Neuron (in vitro differentiated cells): ENCODE measurements around the gene BRAT1.

Experiments used
- H2AFZ ChIP-seq: one replicate; pipeline ENCODE4 v1.6.1; 2013; ENCODE audit warnings: low read depth, mild to moderate bottlenecking, inconsistent platforms, low read length, moderate library complexity
- H3K27me3 ChIP-seq: one replicate; pipeline ENCODE4 v1.6.1; 2013; ENCODE audit warnings: low read length; ENCODE audit not compliant: insufficient read depth
- H3K36me3 ChIP-seq: one replicate; pipeline ENCODE4 v1.6.1; 2013; ENCODE audit warnings: low read length; ENCODE audit not compliant: insufficient read depth
- H3K4me1 ChIP-seq: one replicate; pipeline ENCODE4 v1.6.1; 2013; ENCODE audit warnings: low read length; ENCODE audit not compliant: insufficient read depth
- H3K4me3 ChIP-seq: 2 replicates; pipeline ENCODE4 v1.5.1; 2013; ENCODE audit warnings: mild to moderate bottlenecking, low read length, moderate library complexity
- H3K9me3 ChIP-seq: one replicate; pipeline ENCODE4 v1.6.1; 2013; ENCODE audit warnings: low read length

The BRAT1 gene

DNA sequence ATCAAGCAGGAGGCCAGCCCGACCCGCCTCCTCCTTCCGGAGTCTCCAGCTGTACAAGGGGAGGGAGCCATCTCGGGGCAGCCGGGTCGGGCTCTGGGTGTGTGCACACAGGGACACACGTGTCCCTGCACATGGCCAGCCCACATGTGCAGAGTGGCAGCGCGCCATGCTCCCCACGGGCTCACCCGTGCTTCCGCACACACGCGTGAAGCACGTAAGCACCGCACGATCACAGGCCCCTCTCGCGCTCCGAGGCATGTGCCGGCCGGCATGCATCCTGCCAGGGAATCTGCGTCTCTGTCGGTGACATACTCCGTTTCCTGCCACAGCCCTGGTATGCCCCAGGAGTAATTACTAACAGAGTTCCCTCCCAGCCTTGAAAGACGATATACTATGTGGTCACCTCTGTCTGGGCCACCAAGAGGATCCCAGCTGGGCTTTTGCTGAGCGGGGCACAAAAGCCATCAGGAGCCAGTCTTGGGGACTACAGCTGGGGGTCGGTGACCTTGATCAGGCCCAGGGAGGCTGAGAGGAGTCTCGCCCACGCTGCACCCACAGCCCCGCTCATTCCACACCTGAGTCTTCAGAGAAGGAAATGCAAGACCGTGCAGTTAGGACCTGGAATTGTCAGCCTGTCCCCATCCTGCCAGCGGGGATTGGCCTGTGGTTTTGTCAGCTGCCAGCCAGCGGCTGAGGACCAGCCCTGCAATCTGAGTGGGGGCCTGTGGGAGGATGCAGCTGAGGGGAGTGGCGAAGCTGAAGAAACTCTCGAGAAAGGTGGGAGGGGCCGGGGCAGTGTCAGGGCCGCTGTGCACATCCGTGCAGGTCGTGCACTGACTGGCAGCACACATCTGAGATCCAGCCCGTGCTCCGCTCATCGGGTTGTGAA is 46.8 kb downstream of the BRAT1 start:
- Histone ChIP-seq H3K27me3 (peaks cover 10% of the 10 kb centered on the region), H3K36me3 (no peaks in the 10 kb centered on the region), H3K4me3 (no peak overlapping the region), H3K9me3 (peaks cover 4% of the 10 kb centered on the region), H2AFZ (no peak overlapping the region), H3K4me1 (peaks cover 40% of the 10 kb centered on the region)

GRCh38 chr7:2507917-2508306 is 47.4 kb downstream of the BRAT1 start:
- Histone ChIP-seq H3K36me3 (no peaks in the 10 kb centered on the region), H3K4me3 (no peak overlapping the region), H2AFZ (no peak overlapping the region), H3K4me1 (peaks cover 40% of the 10 kb centered on the region), H3K9me3 (no peaks in the 10 kb centered on the region), H3K27me3 (peaks cover 6% of the 10 kb centered on the region)

DNA sequence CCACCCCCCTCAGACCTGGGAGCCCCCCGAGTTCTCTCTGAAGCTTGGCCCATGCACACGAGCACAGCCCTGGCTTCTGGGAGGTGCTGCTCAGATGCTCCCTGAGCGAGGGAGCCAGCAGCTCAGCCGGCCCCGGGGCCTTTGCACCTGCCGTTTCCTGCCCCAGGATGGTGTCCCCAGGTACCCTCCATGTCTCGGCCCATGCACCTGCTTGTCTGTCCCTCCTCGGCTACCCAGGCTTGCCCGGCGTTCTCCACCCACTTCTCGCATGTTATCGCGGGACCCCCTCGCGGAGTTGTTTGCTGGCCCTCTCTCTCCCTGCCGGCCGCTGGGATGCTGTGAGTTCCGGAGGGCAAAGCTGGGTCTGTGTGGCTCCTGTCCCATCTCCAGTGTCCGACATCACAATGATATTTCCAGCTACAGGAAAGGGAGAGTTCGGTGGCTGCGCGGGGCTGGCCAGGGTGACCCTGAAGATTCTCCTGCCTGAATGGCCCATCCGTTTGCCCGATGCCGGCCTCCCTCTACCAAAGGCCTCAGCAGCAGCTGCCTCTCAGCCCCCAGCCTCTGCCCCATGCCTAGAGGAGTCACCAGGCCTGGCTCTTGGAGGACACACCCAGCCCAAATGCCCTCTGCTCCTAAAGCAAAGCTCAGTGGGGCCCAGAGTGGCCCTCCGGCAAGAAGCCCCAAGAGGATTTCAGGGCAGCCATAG is 48.0 kb downstream of the BRAT1 start:
- H3K4me1 ChIP-seq = peaks cover 40% of the 10 kb centered on the region
- H2AFZ ChIP-seq = no peak overlapping the region
- no peaks in the 10 kb centered on the region for H3K36me3 ChIP-seq

DNA sequence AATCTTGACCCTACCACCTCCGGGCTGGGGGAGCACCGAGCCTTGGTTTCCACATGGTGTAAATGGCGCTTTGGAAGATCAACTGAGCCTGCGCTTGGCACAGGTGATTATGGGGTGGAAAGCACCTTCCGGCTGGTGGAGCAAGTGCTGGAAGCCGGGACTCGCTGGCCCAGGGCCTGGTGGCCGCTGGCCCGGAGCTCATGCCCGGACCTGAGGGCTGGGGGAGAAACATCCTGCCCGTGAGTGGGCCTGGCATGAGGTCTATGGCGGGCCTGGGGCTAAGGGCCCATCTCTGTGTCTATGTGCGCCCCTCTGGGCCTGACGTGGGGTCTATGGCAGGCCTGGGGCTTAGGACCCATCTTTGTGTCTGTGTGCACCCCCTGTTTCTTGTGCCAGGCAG is 49.9 kb downstream of the BRAT1 start:
- no peak overlapping the region for H2AFZ ChIP-seq
- no peaks in the 10 kb centered on the region for H3K9me3 ChIP-seq
- no peaks in the 10 kb centered on the region for H3K36me3 ChIP-seq
- H3K4me3 ChIP-seq = no peak overlapping the region
- peaks cover 27% of the 10 kb centered on the region for H3K4me1 ChIP-seq
- H3K27me3 ChIP-seq = no peaks in the 10 kb centered on the region

More for the DNA sequence above, 48.0 kb downstream of the BRAT1 start:
- H3K4me3 ChIP-seq = no peak overlapping the region
- H3K27me3 ChIP-seq = peaks cover 2% of the 10 kb centered on the region
- no peaks in the 10 kb centered on the region for H3K9me3 ChIP-seq

- no peak overlapping the region for H2AFZ ChIP-seq
- H3K36me3 ChIP-seq = no peaks in the 10 kb centered on the region
- H3K4me1 ChIP-seq = peaks cover 32% of the 10 kb centered on the region
- no peak overlapping the region for H3K4me3 ChIP-seq
- H3K27me3 ChIP-seq = no peaks in the 10 kb centered on the region
- H3K9me3 ChIP-seq = no peaks in the 10 kb centered on the region
Measured at GRCh38 chr7:2504889-2505375, 50.4 kb downstream of the BRAT1 start.

DNA sequence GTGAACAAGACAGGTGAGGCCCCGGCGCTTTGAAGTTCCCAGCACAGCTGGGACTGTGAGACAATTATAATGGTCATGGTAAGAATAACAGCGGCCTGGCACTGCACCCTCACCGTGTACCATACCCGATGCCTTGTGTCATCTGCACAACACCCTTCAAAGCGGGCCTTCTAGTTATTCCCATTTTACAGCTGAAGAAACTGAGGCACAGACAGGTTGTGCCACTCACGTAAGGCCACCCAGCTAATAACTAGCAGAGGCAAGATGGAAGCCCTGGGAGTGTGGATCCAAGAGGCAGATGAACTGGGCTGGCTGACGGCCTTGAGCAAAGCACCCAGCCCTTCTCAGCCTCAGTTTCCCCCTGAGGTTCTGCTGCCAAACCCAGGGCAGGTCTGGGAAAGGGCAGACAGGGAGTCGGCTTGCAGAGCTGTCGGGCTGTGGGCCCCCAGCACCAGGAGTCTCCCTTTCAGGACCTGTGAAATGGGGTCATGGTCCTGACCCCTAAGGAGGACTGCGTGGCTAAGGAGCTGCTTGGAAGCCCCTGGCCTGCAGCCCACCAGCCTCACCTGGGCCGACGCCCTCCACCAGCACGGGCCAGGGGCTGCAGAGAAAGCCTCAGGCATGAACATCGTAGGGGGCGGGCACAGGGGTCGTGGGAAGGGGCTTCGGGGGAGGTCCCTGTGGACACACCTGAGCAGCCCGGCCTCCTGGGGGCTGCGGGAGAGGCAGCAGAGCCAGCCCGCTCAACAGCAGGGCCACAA is 51.0 kb downstream of the BRAT1 start:
- H3K9me3 ChIP-seq = no peaks in the 10 kb centered on the region
- H3K36me3 ChIP-seq = no peaks in the 10 kb centered on the region
- peaks cover 32% of the 10 kb centered on the region for H3K4me1 ChIP-seq
- H2AFZ ChIP-seq = no peak overlapping the region
- no peak overlapping the region for H3K4me3 ChIP-seq
- no peaks in the 10 kb centered on the region for H3K27me3 ChIP-seq

DNA sequence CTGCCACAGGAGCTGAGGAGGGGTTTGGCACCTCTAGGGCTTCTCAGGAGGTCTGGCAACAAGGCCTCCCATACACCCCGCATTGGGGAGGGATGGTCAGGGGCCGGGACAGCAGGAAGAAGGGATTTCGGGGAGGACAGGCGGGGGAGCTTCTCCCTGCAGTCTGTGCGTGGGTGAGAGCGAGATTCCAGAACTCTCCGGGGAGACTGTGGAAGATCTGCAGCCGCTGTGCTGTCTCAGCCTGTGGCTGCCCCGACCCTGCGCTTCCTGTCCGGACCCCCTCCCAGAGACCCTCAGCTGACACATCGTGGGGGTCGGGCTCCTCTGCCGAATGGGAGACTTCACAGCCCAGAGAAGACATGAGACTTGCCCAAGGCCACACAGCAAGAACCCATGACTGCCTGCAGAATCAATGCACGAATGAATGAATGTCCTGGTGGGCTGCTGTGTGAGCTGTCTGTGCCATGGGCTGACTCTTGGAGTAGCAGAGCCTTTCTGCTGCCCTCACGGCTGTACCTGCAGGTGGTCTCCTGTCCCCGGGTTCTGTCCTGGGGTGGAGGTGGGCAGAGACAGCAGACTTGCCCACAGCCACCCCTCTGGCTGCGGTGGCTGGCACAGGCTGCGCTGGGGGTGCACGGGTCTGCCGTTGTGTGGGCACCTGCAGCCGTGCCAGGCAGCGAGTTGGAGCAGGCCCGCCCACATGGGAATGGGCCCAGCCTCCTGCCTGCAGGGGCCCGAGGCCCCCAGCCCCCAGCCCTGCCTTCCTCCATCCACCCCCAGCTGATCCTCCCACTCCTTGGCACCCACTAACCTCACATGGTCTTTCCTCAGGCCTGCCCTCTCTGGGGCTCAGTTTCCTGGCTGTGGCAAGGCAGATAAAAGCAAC is 52.0 kb downstream of the BRAT1 start:
- H3K4me3 ChIP-seq = no peak overlapping the region
- no peaks in the 10 kb centered on the region for H3K36me3 ChIP-seq
- no peaks in the 10 kb centered on the region for H3K9me3 ChIP-seq
- H2AFZ ChIP-seq = no peak overlapping the region
- no peaks in the 10 kb centered on the region for H3K27me3 ChIP-seq
- peaks cover 32% of the 10 kb centered on the region for H3K4me1 ChIP-seq

- Histone ChIP-seq H3K27me3 (no peaks in the 10 kb centered on the region), H2AFZ (no peak overlapping the region), H3K4me3 (no peak overlapping the region), H3K4me1 (peaks cover 33% of the 10 kb centered on the region), H3K9me3 (no peaks in the 10 kb centered on the region), H3K36me3 (no peaks in the 10 kb centered on the region)
Measured at GRCh38 chr7:2502647-2502966, 52.7 kb downstream of the BRAT1 start.

- Histone ChIP-seq H3K36me3 (no peaks in the 10 kb centered on the region), H3K4me1 (peaks cover 38% of the 10 kb centered on the region), H3K27me3 (no peaks in the 10 kb centered on the region), H3K4me3 (no peak overlapping the region), H2AFZ (no peak overlapping the region), H3K9me3 (no peaks in the 10 kb centered on the region)
Measured at GRCh38 chr7:2501947-2502646, 53.2 kb downstream of the BRAT1 start.

DNA sequence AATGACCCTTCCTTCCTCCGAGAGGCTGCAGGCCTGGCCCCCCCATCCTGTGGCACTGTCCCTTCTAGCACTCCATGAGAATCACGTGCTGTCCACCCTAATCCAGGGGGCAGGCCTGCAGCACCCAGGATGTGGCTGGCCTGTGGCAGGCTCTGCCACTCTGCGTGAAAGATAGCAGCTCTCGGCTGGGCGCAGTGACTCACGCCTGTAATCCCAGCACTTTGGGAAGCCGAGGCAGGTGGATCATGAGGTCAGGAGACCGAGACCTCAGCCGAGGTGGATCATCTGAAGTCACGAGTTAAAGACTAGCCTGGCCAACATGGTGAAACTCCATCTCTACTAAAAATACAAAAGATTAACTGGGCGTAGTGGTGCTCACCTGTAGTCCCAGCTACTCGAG is 54.6 kb downstream of the BRAT1 start:
- H3K27me3 ChIP-seq = no peaks in the 10 kb centered on the region
- H2AFZ ChIP-seq = no peak overlapping the region
- H3K4me1 ChIP-seq = peaks cover 46% of the 10 kb centered on the region
- no peak overlapping the region for H3K4me3 ChIP-seq
- H3K9me3 ChIP-seq = no peaks in the 10 kb centered on the region
- no peaks in the 10 kb centered on the region for H3K36me3 ChIP-seq

DNA sequence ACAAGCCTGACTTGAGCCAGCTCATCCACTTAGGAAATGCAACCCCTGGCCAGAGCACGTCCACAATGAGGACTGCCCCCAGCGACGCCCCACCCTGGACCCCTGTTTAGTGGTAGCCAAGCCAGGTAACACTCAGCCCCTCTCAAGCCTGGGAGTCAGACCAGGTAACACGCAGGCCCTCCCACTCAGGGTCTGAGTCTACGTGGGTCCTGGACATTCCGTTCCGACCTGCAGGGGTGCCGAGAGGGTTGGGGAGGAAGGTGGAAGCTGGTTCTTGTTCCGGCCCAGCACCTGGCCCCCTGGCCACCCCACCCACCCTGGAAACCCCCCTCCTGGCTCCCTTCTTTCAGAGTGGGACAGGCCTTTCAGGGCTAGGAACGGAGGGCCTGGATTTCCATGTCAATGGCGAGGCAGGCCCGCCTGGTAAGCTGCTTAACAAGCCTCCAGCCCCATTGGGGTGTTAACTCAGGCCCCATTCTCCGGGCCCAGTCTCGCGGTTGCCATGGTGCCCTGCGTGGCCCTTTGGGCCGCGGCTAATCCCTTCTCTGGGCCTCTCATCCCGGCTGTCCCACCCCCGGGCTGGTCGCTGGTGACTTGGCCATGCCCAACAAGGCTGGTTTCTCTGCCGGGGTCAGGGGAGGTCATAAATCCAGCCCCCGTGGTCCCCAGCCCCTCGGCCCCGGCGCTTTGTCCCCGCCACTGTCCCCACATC is 55.4 kb downstream of the BRAT1 start:
- Histone ChIP-seq H3K36me3 (no peaks in the 10 kb centered on the region), H3K4me3 (no peak overlapping the region), H2AFZ (no peak overlapping the region), H3K9me3 (no peaks in the 10 kb centered on the region), H3K4me1 (peaks cover 55% of the 10 kb centered on the region), H3K27me3 (no peaks in the 10 kb centered on the region)
